Raji (cell line): ENCODE results near the gene CEP83.

Experiments
- POLR2A ChIP-seq: IDR thresholded peaks from 2 replicates; pipeline ENCODE4 v1.6.1; 2011; ENCODE audit warnings: low read depth, low read length, control low read depth; ENCODE audit not compliant: insufficient read depth

CEP83 gene

GRCh38 chr12:94457311-94457710 is 2.4 kb downstream of the CEP83 start:
- TF ChIP-seq POLR2A, result no peak

GRCh38 chr12:94445662-94446061 is 14.0 kb downstream of the CEP83 start:
- no peak for TF ChIP-seq POLR2A

GRCh38 chr12:94437303-94437702 is 22.4 kb downstream of the CEP83 start:
- no peak for TF ChIP-seq POLR2A

- TF ChIP-seq POLR2A, result no peak
Observed at GRCh38 chr12:94435511-94435927, 24.1 kb downstream of the CEP83 start.

- TF ChIP-seq POLR2A, result no peak
Observed at GRCh38 chr12:94434171-94434570, 25.5 kb downstream of the CEP83 start.

GRCh38 chr12:94433744-94434143 is 25.9 kb downstream of the CEP83 start:
- TF ChIP-seq POLR2A, result no peak

GRCh38 chr12:94430304-94430703 is 29.4 kb downstream of the CEP83 start:
- TF ChIP-seq POLR2A, result no peak

GRCh38 chr12:94429633-94430032 is 30.0 kb downstream of the CEP83 start:
- no peak for TF ChIP-seq POLR2A

GRCh38 chr12:94429191-94429590 is 30.5 kb downstream of the CEP83 start:
- TF ChIP-seq POLR2A, result no peak

GRCh38 chr12:94427501-94428381 is 31.9 kb downstream of the CEP83 start:
- no peak for TF ChIP-seq POLR2A

- TF ChIP-seq POLR2A, result no peak
Observed at GRCh38 chr12:94426049-94426448, 33.6 kb downstream of the CEP83 start.

GRCh38 chr12:94421868-94422740 is 37.6 kb downstream of the CEP83 start:
- TF ChIP-seq POLR2A, result no peak

GRCh38 chr12:94418517-94418916 is 41.1 kb downstream of the CEP83 start:
- TF ChIP-seq POLR2A, result no peak

- TF ChIP-seq POLR2A, result no peak
Observed at GRCh38 chr12:94416613-94417012, 43.1 kb downstream of the CEP83 start.

GRCh38 chr12:94415066-94415465 is 44.6 kb downstream of the CEP83 start:
- TF ChIP-seq POLR2A, result no peak
